GM21717 (cell line): ENCODE results near the gene ERGIC1.

Source experiments
- ATAC-seq: cut with Tn5 transposase; IDR thresholded peaks from one replicate; pipeline ENCODE4 v1.9.1; 2021; ENCODE audit warnings: mild to moderate bottlenecking, moderate library complexity; ENCODE audit not compliant: unreplicated experiment

The ERGIC1 gene

DNA sequence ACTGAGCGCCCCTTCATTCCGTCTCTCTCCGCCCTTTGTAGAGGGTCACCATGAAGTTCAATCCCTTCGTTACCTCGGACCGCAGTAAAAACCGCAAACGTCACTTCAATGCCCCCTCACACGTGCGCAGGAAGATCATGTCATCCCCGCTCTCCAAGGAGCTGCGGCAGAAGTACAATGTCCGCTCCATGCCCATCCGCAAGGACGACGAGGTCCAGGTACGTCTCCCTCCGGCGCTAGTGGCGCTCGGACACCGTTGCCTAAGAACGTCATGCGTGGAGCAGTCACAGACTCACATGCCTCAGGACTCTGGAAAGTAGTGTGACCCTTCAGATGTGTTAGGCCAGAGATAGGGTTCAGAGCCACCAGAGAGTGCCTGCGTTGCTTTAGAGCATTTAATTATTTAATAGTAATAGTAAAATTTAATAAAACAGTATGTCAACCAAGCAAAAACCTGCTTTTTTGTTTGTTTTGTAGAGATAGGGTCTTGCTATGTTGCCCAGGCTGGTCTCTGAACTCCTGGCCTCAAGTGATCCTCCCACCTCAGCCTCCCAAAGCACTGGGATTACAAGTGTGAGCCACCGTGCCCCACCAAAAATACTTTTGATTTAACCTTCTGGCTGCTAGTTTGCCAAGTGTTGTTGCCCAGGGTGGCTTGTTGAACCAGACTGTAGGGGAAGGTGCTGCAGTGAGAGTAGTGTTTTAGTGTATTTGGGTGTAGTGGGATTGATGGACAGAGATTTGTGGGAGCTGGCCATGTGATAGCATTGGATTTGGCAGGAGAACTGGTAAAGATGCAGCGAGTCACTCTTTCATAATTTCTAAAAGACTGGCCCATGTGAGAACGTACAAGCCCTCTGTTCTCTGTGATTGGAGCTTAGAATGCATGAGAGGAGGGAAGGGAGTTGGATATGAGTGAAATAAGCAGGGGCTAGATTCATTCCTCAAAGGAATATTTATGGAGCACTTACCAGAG, 126.1 kb downstream of the ERGIC1 start:
- no peak for ATAC-seq

DNA sequence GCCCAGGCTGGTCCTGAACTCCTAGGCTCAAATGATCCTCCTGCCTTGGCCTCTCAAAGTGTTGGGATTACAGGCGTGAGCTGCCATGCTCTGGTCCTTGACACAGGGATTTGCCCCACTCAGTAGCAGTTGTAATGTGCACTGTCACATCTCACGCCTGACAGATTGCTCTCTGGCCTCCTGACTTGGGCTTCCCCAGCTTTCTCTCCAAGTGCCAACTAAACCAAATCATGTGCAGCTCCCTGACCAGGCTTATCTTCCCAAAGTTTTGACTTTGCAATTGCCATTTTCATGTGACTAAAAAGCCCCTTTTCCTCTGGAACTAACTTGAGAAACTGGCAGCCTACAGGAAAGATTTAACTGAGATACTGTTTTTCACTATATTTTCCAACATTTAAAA, 135.9 kb downstream of the ERGIC1 start:
- ATAC-seq: no peak

DNA sequence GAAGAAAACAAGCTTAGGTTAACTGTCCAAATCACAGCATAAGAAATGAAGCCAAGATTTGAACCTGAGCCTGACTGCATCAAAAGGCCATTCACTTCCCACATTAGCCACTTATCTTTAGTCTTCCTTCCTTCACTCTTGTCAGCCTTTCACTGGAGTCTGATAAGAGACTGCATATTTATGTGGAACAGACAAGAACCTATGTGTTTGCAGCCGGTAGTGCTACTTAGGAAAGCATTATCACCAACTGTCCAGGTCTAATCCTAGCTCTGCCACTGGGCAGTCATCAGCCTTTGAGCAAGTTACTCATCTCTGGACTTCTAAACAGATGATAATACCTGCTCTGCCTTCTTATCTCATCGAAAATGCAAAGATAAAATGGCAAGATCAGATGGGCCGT, 137.4 kb downstream of the ERGIC1 start:
- ATAC-seq: no peak

DNA sequence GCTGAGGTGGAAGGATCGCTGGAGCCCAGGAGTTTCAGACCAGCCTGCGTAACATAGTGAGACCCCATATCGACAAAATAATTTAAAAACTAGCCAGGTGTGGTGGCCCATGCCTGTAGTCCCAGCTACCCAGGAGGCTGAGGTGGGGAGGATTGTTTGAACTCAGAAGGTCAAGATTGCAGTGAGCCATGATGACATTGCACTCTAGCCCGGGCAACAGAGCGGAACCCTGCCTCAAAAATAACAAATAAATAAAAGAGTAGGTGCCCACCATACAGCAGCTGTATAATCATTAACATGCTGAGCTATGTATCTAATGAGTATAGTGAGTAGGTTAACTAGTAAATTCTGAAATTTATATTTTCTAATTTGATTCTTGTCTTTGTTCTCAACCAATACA, 138.5 kb downstream of the ERGIC1 start:
- ATAC-seq: no peak

DNA sequence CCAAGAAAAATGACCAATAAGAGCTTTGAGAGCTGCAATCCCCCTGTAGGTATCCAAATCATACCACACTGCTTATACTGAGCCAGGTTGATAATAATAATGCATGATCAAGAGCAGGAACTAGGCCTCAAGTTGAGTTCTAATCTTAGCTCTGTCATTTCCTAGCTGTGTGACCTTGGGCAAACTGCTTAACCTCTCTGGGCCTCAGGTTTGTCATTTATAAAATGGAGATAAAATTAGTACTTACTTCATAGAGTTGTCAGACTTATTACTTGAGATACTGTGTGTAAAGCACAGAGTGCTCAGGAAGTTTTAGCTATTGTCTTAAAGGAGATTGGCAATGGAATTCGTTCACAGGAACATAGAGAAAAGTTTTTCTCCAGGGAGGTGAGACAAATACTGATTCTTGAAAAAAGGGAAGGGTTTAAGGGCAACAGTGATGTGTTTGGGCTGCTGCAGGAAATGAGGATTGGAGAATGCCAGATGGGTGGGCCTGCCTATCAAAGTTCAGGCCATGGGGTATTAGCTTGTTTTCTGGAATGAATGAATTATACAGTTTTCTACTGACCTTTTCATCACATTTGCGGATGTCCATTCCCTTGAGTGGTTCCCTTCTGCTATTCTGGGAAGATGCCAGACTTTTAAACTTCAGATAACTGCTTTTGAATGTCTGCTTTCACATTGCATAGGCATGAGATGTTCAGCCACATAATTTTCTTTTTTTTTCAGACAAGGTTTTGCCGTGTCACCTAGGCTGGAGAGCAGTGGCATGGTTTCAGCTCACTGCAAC, 139.3 kb downstream of the ERGIC1 start:
- ATAC-seq: no peak

DNA sequence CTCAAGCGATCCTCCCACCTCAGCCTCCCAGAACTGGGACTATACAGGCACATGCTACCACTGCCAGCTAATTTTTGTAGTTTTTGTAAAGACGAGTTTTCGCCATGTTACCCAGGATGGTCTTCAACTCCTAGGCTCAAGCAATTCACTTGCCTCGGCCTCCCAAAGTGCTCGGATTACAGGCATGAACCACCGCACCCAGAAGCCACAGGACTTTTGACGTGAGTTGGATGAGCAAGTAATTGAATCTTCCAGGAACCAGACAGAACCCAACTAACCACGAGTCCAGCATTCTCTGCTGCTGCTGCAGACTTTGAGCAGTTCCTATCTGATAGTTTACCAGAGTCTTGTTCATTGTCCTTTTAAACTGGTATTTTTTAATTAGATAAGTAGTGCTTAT, 139.9 kb downstream of the ERGIC1 start:
- ATAC-seq: no peak

DNA sequence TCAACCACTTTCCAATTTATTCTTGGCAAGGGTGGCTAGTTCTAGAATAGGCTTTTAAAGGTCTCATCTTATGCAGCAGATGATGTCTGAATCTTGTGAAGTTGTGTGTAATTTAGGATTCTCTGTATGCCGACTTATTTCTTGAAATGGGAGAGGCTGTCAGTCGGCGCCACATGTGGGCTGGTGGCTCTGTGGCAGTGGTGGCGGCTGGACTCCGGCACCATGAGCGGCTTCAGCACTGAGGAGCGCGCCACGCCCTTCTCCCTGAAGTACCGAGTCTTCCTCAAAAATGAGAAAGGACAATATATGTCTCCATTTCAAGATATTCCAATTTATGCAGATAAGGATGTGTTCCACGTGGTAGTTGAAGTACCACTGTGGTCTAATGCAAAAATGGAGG, 141.2 kb downstream of the ERGIC1 start:
- ATAC-seq: no peak

DNA sequence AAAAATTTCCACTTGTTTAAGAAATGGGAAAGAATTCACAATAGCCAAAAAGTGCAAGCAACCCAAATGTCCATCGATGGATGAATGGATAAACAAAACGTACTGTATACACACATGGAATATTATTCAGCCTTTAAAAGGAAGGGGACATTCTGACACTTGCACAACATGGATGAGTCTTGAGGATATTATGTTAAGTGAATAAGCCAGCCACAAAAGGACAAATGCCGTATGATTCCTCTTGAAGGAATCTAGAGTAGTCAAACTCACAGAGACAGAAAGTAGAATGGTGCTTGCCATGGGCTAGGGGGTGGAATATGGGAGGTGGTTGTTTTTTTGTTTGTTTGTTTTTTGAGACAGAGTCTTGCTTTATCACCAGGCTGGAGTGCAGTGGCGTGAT, 145.7 kb downstream of the ERGIC1 start:
- no peak for ATAC-seq

DNA sequence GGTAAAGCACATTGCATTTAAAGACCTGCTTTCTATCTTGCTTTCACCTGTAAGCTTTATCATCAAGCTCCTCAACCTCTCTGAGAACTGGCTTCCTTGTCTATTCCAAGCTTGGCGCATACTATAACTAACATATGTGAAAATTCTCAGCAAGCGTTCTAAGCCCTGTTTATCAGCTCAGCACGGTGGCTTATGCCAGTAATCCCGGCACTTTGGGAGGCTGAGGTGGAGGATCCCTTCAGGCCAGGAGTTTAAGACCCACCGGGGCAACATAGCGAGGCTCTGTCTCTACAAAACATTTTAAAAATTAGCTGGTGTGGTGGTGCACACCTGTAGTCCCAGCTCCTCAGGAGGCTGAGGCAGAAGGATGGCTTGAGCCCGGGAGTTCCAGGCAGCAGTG, 147.9 kb downstream of the ERGIC1 start:
- ATAC-seq: no peak

DNA sequence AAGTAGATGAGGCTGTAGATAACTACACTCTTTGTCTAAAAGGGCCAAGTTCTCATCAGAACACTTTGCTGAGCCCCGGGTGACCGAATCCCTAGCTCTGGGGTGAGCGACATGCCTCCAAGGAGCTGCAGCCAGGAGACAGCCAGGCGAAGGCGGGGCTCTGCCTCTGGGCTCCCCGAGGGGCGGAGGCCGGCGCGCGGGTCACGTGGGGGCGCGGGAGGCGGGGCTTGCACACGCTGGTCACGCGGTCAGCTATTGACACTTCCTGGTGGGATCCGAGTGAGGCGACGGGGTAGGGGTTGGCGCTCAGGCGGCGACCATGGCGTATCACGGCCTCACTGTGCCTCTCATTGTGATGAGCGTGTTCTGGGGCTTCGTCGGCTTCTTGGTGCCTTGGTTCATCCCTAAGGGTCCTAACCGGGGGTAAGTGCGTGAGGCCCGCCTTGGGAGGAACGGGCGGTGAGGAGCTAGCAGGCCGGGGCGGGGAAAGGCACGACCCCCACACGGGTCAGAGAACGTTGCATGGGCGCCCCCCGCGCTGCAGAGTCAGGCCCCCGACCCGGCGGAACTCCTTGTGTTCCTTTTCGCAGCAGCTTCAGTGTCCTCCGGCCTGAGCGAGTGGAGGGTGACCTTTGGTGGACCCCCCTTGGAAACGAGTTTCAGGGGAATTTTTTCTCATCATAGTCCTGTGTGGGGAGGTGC, 149.6 kb downstream of the ERGIC1 start, which contains the start of gene ATP6V0E1:
Gene ATP6V0E1, plus strand, starts transcription at position 230 of the 702 bp plus-strand sequence. Its CDS starts 90 bp downstream, at position 320.
- peak; percentile 87 for ATAC-seq

DNA sequence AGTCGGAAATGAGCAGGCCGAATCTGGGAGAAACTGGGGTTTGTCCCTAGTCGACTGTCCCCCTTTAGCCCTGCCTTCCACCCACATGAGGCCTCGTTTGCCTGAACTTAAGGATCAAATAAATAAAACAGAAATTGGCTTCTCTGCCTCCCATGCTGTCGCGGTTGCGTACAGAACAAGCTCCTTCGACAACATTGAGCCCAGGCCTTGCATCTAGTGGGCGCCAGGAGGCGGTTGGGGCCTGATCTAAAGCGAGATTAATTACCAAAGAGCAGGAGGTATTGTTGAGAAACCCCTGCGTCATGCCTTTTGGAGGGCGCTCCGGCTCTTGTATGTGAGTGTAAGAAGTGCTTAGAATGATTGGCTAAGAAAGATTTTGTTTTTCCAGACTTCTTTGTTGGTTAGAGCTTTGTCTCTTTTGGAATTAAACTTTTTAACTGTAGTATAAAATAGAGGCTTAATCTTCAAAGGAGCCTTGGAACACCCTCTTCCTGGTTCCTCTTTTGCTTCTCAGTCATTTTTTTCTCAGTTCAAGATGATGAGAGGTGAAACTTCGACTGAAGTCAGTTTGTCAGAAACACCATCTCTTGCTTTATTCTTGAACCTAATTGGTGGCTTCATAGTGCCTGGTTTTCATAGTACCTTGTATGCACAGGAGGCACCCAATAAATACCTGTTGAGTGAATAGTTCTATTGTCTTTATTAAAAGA, 150.3 kb downstream of the ERGIC1 start:
- peak; percentile 58 for ATAC-seq

DNA sequence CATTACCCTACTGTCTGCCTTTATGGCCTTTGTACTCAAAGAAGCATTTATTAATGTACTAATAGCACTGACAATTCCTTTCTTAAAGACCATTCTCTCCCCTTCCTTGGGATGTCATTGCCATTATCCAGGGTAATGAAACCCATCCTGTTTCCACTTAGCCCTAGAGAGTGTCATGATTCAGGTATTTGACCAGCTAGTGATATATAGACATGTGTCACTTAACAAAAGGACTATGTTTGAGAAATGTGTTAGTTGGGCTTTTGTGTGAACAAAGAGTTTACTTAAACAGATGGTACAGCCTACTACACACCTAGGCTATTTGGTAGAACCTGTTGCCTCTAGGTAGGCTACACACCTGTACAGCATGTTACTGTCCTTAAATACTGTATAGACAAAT, 151.5 kb downstream of the ERGIC1 start:
- no peak for ATAC-seq

DNA sequence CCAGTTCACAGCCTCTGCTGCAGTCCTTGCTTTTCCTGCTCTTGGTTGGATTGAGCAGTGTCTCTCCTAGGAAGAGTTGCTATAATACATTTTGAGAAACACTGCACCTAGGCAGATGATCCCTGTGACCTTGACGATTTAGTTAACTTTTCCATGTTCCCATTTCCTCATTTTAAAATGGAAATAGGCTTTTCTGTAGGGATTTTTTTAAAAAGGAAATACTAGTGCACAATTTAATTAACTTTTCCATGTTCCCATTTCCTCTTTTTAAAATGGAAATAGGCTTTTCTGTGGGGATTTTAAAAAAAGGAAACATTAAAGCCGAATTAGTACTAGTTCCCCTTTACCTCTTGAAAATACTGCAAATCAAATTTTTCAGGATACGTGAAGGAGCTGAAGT, 154.2 kb downstream of the ERGIC1 start:
- no peak for ATAC-seq

DNA sequence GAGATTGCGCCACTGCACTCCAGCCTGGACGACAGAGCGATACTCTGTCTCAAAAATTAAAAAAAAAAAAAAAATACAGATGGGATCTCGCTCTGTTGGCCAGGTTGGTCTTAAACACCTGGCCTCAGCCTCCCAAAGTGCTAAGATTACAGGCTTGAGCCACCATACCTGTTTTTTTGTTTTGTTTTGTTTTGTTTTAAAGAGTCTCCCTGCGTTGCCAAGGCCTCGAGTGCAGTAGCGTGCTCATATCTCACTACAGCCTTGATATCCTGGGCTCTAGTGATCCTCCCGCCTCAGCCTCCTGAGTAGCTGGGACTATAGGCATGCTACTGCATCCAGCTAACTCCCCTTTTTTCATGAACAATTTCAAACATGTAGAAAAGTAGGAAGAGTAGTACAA, 156.7 kb downstream of the ERGIC1 start:
- ATAC-seq: no peak

DNA sequence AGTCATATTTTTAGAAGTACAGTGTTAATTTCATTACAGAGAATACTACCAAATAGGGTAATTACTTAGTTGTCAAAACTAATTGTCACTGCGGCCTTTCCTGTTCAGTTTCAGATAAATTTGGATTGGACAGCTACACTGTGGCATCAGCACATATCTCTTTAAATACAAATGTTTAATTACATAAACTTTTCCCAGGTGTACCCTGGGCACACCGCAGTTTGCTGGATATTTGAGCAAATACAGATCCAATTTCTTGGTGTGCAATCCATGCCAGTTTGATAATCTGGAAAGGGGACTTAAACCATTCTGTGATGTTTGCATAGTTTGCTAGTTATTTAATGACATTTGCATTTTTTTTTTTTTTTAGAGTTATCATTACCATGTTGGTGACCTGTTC, 160.4 kb downstream of the ERGIC1 start:
- ATAC-seq: no peak

DNA sequence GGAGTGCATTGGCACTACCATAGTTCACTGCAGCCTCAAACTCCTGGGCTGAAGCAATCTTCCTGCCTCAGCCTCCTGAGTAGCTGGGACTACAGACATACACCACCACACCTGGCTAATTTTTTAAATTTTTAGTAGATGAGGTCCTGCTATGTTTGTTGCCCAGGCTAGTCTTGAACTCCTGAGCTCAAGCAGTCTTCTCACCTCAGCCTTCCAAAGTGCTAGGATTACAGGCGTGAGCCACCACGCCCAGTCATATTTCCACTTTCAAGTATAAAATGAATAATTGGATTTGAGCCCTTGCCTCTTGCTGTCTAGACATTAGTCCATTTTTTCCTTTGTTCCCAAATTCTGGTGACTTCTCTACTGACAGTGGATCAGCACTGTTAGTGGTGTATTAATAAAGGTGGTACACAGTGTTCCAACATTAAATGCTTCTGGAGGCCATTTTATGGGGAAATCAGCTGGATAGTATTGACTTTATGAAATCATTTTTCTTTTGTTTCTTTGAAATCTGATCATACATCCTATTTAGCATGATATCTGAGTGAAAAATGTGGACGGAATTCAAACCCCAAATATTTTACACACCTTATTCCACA, 165.4 kb downstream of the ERGIC1 start:
- no peak for ATAC-seq

DNA sequence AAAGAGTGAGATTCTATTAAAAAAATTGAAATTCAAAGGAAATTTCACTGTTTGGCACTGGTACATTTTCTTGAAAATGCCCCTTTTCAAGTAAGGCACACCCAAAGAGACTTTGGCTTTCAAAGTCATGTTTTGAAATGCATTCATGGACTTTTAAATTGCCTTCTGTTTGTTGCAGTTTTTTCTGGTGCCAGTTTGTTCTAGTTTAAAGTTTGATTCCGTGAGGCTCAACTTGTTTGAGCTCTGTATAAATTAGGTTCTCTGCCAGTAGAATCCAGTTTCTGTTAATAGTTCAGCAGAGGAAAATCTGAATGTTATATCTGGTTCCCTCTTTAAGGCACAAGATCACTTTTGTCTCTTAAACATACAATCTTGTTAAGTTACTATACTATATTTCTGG, 165.9 kb downstream of the ERGIC1 start:
- no peak for ATAC-seq

DNA sequence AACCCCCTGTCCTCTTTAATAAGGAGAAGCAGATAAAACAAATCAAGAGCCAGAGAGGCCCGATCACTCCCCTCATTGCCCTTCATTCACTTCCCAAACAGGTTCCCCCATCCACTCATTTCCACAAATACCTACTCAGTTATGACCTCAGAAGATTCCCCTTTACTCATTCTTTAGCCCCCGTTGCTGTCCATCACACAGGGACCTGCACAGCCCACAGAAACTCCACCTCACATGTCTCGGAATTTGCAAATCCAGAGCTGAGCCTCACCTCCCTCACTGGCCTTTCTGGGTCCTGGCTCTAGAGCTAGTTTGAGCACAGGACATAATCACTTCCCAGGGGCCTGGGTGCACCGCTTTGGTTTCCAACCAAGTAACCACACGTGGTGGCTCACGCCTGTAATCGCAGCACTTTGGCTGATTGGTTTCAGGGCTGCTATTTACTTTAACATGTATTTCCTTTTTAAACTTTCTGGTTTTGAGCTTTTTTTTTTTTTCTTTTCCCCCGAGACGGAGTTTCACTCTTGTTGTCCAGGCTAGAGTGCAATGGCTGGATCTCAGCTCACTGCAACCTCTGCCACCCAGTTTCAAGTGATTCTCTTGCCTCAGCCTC, 167.3 kb downstream of the ERGIC1 start:
- ATAC-seq: no peak
